Posterior cingulate gyrus (tissue), 11 donors: ENCODE results near the gene RARRES2.
A peak's percentile ranks its signal among the peaks of the same experiment; 100 is the strongest.
"Not testable (repeated sequence)": the region's sequence is repeated elsewhere in the genome, so short reads cannot be mapped to it uniquely, and the experiment has no call there.

Source experiments
- DNase-seq, 10 donors: peaks; one replicate each; pipeline versions ENCODE4 v3.0.0 to v3.0.0-alpha.2; 2020 to 2021; ENCODE audit warnings: mixed read lengths in 3 of 10
- intact Hi-C: fragments of 100-400 bp; cut with DNase I; formaldehyde crosslinking; loops from one replicate; pipeline ENCODE4 v1.15.1; 2023

Gene RARRES2

DNA sequence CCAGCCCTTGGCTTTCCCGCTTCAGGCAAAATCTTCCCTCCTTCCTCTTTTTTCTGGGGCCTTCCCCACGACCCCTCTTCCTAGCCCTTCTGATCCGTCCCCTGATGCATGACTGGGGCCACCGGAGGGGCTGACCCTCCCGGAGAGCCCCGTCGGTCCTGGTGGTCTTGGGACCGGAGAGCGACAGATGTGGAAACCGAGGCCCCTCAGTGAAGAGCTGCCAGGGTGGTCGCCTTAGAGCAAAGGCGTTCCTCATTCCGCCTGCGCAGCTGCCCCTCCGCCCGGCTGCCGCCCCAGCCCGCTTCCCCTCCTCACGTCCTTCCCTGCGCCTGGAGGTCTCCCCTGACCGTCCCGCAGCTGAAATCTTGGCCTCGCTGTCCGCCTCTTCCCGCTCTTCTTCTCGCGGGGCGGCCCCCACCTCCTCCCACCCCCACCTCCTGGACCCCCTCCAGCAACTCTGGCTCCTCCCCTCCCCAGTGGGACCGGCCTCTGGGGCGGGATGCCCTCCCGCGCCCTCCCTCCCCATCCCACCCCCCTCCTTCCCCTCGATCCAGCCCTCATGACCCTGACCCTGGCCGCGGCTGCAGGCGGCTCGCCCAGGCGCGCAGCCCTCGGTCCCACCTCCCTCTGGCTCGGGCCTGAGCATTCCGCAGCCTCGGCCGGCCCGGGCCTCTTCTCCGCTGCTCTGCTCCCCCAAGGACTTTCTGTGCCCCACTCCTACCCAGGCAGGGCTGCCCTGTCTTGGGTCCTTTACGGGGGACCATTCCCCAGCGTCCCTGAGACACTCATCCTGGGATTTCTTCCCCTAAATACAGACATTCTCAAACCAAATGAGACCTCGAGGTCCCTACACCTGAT lies at the start of gene RARRES2:
RARRES2 (minus strand) TSS at position 367 of the 858 bp plus-strand sequence. CDS start 1,020 bp downstream, outside the sequence.
- intact Hi-C loops, result no loop called here

DNA sequence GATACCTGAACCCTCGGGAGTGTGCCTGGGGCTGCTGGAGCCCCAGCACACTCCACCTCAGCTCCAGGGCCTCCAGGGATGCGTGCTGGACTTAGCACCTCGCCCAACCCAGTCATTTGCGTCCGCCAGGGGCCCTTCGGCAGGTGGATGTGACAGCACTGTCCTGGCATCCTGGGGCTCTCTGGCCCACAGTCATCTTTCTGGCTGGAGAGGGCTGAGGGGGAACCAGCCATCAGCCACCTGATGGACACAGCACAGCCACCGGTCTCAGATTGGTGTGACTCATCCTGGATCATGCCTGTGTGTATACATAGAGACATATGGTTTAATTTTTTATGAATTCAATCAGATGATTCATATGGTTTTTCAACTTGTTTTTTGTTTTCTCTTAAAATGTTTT lies 48.8 kb upstream of the RARRES2 start:
- DNase-seq, result peak in 3 of 10 donors; percentile 7 to 62 (median 56)
- intact Hi-C loops, result no loop called here

More for the DNA sequence above, at the start of gene RARRES2:
- DNase-seq, result peak in 1 of 10 donors; percentile 28

DNA sequence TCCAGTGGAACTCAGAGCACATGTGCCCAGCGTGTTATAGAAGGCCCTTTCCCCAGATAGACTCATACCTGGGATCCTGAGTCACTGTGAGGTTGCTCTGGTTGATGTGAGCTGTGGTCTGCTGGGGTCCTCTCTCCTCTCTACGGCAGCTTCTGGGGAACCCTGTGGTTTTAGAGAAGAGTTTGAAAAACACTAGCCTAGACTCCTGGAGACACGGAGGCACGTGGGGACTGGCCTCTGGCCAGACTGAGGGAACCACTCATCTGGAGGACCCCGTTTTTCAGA lies 48.0 kb upstream of the RARRES2 start:
- peak in 1 of 10 donors; percentile 19 for DNase-seq
- intact Hi-C loops, result loop anchor here (2.0 to 10.0 kb wide), 2 partner anchors 33 to 515 kb away; partner anchors contain the start of gene ATP6V0E2

DNA sequence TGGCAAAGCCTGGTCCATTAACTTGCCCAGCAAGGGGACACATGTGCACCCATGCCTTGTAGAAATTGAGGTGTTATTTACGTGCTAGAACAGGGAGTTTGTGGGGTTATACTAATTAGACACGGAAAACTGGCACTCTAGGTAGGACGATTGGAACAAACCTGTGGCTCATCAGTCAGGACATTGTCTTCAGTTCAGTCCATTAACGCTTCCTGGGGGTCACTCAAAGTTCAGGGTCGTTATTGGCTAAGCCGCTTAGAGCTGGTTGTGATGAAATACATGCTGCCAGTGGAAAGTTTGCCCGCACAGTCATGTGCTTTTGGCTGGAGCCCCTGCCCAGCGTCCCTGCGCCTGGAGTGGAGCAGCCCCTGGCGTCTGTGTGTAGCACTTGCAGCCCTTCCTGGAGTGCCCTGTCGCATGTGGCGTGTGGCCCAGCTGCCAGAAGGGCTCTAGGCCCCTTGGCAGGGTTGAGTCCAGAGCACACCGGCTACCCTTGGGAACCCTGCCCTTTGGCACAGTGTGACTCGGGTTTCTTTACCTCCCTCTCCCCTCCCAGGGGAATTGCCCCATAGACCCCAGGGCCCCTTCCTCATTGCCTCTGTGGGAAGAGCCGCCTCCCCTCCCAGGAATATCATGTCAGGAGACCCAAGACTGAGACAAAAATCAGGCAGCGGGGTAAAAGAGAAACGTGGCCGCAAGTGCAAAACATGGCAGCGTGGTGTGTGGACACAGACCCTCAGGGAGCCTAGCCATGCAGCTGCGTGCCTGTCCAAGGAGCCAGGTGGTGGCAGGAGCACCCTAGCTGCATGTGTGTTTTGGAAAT lies 47.5 kb upstream of the RARRES2 start:
- intact Hi-C loops, result loop anchor here (2.0 to 10.0 kb wide), 2 partner anchors 32 to 514 kb away; partner anchors contain the start of gene ATP6V0E2
- peak; percentile 64 to 97 (median 78) for DNase-seq

DNA sequence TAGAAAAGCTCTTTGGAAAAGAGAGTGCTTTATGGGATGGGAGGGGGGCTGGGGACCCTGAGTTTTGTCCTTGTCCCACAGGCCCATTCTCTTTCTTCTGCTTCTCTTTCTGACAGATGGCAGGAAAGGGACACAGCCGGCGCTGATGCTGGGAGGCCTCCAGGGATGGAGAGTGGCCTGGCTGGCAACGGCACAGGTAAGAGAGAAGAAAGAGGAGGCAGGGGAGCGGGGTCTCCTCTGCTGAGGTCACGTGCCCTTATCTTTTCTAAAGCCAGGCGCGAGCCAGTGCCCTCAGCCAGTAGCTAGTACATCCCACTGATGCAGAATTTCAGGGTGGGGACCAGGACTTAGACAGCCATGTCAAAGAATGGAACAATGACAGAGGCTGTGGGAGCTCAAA lies 46.9 kb upstream of the RARRES2 start:
- intact Hi-C loops, result loop anchor here (2.0 to 10.0 kb wide), 2 partner anchors 32 to 514 kb away; partner anchors contain the start of gene ATP6V0E2
- DNase-seq, result peak in 2 of 10 donors; percentile 6 to 57

DNA sequence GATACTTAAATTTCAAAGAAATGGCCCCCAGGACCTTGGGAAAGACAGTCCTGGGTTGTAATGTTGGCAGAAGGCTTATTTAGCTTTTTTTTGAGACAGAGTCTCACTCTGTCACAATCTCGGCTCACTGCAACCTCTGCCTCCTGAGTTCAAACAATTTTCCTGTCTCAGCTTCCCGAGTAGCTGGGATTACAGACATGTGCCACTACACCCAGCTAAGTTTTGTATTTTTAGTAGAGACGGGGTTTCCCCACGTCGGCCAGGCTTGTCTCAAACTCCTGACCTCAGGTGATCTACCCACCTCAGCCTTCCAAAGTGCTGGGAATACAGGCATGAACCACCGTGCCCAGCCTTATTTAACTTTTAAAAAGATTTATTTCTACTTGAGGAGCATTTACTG lies 44.5 kb upstream of the RARRES2 start:
- intact Hi-C loops, result loop anchor here (10.0 kb wide), 1 partner anchor 511 kb away; the partner anchor contains the start of gene ATP6V0E2
- not testable (repeated sequence) for DNase-seq

DNA sequence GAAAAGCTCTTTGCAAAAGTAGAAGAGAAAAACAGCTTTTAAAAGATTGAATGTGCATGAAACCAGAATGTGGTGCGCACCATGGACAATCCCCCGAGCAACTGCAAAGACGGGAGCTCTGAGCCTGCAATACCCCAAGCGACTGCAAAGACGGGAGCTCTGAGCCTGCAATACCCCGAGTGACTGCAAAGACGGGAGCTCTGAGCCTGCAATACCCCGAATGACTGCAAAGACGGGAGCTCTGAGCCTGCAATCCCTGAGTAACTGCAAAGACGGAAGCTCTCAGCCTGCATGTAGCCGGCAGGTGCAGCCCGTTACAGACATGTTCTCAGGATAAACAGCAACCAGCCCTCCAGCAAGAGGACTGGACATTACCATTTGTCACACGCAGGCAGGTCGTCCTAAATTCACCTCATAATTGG lies 43.9 kb upstream of the RARRES2 start:
- DNase-seq, result peak in 1 of 10 donors; percentile 64
- intact Hi-C loops, result loop anchor here (10.0 kb wide), 1 partner anchor 511 kb away; the partner anchor contains the start of gene ATP6V0E2

DNA sequence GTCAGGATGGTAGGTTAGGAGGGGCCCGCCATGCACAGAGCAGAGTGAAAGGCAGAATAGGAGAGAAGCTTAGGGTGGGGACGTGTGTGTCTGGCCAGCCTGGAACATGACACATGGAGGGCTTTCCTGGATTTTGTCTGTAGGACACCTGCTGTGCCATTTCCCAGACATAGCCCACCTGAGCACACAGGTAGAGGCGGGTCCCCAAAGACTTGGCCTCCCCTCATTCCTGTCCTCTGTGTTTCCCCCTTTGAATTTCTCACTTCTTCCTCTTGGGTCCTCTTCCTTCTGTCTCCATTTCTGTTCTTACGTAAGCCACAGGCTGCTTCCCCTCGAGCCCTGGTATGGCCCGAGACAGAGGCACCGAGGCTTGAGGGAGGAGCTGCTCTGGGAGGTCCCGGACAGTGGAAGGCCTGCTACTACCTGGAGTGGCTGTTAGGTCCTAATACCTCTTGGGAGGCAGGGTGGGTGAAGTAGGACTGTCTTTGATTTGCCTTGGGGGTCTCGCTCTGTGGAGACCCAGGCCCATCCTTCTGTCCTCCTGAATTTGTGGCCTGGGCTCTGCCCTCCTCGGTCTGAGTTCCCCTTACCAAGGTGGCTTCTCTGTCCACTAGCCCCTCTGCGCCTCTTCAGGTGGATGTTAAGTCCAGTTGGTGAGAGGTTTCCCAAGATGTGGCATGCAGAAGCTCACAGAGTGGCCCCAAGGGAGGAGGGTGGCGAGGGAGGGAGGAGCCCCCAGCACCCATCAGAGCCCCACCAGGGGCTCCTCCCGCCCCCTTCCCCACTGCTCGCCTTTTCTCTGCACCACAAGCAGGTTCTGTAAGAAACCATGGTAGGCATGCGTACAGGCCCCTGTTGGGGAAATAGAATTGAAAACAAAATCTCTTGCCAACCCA lies 43.2 kb upstream of the RARRES2 start:
- intact Hi-C loops, result loop anchor here (10.0 kb wide), 1 partner anchor 510 kb away; the partner anchor contains the start of gene ATP6V0E2
- DNase-seq, result peak in 1 of 10 donors; percentile 64

DNA sequence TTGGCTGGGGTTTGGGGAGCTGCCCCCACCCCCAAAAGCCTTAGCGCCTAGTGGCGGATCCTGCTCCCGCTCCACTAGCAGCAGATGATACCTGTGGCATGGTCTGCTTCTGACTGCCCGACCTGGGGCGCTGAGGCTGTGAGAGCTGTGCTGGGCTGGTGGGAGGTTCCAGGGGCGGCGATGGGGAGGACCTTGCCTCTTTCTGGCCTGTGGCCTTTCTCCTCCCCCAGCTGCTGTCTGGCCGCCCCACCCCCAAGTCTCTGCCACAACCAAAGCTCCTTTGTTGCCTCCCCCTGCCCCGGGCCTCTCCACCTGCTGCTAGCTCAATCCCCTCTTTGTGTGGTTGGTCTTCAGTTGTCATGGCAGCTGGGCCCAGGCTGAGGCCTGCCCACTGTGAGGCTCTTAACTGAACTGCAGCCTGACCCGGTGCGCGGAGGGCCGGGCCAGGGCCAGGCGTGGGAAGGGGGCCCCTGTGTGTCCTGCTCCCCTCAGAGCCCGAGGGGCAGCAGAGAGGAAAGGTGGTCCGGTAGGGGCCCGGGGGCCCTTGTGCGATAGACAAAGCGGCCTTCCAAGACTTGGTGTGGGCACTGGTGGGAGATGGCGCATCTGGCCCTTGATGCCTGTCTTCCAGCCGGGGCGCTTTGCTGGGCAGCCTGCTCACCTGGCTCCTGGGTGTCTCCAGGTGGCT lies 42.4 kb upstream of the RARRES2 start:
- peak; percentile 89 to 99 (median 94) for DNase-seq
- intact Hi-C loops, result loop anchor here (10.0 kb wide), 1 partner anchor 509 kb away; the partner anchor contains the start of gene ATP6V0E2

DNA sequence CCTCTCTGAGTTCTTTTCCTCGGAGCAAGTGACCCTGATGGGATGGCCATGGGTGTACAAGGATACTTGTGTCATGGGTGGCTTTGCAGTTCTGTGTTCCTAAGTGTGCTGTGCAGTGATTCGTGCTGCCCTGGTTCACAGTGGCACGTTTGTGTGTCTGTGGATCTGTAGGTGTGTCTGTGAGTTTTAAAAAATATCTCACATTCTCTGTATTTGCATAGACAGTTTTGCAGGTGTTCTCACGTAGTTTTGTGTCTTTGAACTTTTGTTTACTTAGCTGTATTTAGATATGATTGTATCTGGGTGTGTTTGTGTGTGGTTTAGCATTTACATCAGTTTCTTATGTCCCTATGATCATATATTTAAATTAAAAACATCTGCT lies 41.4 kb upstream of the RARRES2 start:
- intact Hi-C loops, result loop anchor here (10.0 kb wide), 1 partner anchor 508 kb away; the partner anchor contains the start of gene ATP6V0E2
- no peak for DNase-seq

DNA sequence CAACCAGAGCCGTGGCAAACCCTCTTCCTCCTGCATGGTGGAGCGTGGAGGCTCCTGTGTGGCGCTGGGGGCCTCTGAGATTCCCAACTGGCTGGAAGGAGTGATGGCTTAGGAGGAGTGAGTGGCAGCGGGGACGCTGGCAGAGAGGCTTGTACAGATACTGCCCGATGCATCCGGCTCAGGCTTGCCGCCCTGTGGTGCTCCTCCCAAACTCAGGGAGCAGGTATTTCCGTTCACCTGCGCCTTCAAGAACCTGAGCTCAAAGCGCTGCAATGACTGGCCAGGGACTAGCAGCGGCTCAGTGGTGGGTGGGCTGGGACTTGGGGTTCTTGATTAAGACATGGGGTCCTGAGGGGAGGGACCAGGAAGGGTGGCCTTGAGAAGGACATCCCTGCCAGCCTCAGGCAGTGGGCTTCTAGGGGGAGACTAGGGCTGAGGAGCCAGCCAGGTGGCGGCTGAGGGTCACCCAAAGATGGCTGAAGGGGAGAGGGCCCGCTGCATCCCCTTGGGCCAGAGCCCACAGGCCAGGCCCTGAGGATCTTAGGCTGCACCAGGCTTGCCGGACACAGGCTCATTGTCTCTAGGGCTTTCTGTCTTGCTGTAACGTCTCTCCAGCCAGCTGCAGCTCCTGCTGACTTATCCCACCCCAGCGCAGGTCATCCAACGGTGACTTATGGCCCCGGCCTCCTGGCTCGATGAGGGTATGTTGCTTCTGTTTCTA lies 40.9 kb upstream of the RARRES2 start:
- intact Hi-C loops, result loop anchor here (10.0 kb wide), 1 partner anchor 507 kb away; the partner anchor contains the start of gene ATP6V0E2
- DNase-seq, result peak in 4 of 10 donors; percentile 38 to 90 (median 48)

DNA sequence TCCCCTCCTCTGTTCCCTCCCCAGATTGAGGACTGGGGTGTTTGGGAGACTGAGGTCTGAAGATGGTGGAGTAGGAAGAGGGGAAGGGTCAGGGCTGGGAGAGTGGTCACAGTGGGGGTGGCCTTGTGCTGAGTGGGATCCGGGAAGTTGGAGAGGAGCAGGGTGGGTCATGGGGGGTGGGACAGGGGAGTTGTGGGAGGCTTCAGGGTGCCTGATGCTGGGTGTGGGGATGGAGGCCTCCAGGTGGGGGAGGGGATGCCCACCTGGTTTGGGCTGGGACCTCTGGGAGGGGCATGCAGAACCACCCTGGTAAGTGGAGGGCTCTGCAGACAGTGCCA lies 40.3 kb upstream of the RARRES2 start:
- no peak for DNase-seq
- intact Hi-C loops, result loop anchor here (10.0 kb wide), 1 partner anchor 507 kb away; the partner anchor contains the start of gene ATP6V0E2

DNA sequence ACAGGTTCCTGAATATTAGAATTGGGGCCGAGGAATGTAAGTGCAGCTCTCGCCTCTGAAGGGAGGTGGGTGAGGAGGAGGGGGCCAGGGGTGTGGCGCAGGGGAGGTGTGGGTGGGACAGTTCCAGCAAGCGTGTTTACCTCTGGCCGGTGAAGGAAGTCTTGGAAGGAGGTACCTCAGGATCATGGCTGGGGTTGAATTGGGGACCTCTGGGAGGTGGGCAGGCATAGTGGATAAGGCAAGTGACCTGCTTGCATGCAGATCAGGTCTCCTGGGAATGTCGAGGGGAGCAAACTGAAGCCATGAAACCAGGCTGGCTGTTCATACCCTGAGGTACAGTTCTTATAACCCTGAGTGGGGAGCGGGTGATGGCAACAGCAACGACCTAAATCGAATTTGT lies 39.7 kb upstream of the RARRES2 start:
- peak in 1 of 10 donors; percentile 13 for DNase-seq
- intact Hi-C loops, result loop anchor here (10.0 kb wide), 1 partner anchor 506 kb away; the partner anchor contains the start of gene ATP6V0E2

DNA sequence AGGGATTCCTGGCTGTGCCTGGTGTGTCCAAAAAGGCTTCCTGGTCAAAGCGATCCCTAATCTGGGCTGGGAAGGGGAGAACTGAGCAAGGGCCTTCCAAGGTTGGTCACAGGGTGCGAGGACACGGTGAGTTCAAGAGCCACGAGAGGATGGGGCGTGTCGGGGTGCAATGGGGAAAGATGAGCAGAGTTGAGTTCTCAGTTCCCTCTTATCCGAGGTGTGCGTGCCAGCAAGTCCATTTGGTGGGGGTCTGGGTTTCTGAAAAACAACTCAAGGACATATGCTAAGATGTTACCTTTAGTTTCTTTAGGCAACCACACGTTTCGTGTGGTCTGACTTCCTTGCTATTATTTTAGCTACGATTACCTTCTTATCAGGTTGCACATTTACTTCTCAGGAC lies 39.0 kb upstream of the RARRES2 start:
- peak in 2 of 10 donors; percentile 16 to 52 for DNase-seq
- intact Hi-C loops, result loop anchor here (10.0 kb wide), 1 partner anchor 506 kb away; the partner anchor contains the start of gene ATP6V0E2

DNA sequence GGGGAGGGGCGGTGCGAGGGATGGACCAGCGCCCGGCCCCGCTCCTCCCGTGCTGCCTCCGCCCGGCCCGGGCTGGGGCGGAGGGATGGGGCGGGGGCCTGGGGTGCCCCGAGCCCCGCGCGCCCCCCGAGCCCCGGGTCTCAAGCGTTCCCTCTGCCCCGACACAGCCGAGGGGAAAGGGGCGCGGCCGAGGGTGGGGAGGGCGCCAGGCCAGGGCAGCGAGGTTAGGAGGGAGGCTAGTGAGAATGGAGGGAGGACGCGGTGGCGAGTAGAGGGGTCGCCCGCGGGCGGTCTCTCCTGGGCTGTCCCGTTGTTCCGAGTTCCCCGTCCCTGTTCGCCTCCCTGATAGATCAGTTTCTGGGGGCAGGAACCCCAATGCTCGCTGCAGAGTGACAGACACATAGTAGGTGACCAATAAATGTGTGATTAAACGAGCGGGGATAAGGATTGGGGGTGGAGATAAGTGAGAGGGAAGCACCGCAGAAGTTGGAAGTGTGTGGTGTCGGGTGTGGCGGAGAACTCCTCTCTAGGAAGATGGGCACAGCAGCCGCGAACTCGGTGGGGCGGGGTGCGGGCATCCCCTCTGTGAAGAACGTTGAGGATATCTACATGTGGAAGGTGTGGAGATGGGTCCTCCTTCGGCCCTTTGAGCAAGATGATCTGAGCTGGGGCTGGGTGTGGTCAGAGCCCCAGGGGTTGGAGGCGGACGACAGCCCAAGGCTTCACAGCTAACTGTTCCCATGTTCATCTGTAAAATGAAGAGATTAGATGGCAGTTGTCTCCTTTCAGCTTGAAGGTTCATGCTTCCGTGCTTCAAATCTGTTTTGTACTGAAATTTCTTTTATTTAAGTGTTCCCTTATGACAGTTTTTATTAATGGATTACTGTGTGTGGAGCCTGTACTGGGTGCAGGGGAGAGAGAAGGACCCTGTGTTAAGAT lies 38.3 kb upstream of the RARRES2 start:
- DNase-seq, result peak in 3 of 10 donors; percentile 22 to 90 (median 25)
- intact Hi-C loops, result loop anchor here (10.0 kb wide), 1 partner anchor 505 kb away; the partner anchor contains the start of gene ATP6V0E2

DNA sequence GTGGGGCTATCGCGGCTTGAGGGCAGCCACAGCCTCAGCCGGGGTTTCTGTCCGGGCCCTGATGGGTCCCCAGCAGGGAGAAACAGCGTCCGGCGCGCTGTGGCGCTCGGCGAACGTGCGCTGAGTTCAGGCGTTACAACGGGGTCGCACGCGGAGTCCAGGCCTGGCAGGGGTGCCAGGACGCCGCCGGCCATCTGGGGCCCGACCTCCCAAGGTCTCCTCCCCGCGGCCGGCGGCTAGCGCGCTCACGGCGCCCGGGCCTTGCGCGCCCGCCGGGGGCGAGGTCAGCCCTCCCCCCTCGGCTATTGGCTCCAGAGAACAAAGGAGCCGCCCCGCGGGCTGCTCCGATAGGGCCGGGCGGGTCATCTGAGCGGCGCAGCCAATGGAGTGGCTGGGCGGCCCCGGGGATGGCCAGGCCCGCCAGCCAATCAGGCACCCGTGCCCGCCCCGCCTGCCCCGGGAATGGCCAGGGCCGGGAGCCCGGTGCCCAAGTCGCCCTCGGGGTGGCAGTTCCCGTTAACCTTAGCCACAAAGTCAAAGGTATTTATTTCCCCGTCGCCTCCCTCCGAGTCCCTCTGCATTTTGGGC lies 37.5 kb upstream of the RARRES2 start, which contains the start of gene ZNF775:
ZNF775 (plus strand) TSS at position 478 of the 588 bp plus-strand sequence. CDS start 9,141 bp downstream, outside the sequence.
- DNase-seq, result peak; percentile 91 to 99 (median 96)
- intact Hi-C loops, result no loop called here
